ENCODE measurements around the gene PLXNC1.

GRCh38 chr12:94305130-94305957 lies 157.0 kb downstream of the PLXNC1 start:
- TF ChIP-seq, protein P1, sequence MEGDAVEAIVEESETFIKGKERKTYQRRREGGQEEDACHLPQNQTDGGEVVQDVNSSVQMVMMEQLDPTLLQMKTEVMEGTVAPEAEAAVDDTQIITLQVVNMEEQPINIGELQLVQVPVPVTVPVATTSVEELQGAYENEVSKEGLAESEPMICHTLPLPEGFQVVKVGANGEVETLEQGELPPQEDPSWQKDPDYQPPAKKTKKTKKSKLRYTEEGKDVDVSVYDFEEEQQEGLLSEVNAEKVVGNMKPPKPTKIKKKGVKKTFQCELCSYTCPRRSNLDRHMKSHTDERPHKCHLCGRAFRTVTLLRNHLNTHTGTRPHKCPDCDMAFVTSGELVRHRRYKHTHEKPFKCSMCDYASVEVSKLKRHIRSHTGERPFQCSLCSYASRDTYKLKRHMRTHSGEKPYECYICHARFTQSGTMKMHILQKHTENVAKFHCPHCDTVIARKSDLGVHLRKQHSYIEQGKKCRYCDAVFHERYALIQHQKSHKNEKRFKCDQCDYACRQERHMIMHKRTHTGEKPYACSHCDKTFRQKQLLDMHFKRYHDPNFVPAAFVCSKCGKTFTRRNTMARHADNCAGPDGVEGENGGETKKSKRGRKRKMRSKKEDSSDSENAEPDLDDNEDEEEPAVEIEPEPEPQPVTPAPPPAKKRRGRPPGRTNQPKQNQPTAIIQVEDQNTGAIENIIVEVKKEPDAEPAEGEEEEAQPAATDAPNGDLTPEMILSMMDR (conservative IDR thresholded peaks at IDR 0.05; ENCODE audit: low read depth, low read length): no peak
- TF ChIP-seq EZH2 (IDR thresholded peaks at IDR 0.05; ENCODE audit: borderline replicate concordance, low read depth, low read length, poor library complexity, severe bottlenecking): no peak
